Prostate gland (tissue), 2 donors: ENCODE results near the gene DAO. TPM values are rescaled to one million over a fixed set of nuclear protein-coding genes. Genes with fewer than 3 reads are reported as not detected.

ENCODE experiments used
- DNase-seq: peaks from one replicate; pipeline ENCODE4 v3.0.0-alpha.2; 2019; ENCODE audit warnings: low spot score
- H3K27ac ChIP-seq, 2 donors: fragments of 200-600 bp; sonication (generic); 2 replicates each; pipeline ENCODE4 v1.5.1; 2017 to 2019
- H3K27me3 ChIP-seq: fragments of 200-600 bp; sonication (generic); replicated peaks from 2 replicates; pipeline ENCODE4 v1.5.1; 2019; ENCODE audit not compliant: insufficient read depth
- H3K36me3 ChIP-seq, 2 donors: fragments of 200-600 bp; sonication (generic); 1 replicate in 1 of 2; 2 replicates in 1 of 2; pipeline versions ENCODE4 v1.5.1 to v1.8.1; 2017 to 2019
- H3K4me1 ChIP-seq: fragments of 200-600 bp; sonication (generic); replicated peaks from 2 replicates; pipeline ENCODE4 v1.5.1; 2019
- H3K4me3 ChIP-seq, 2 donors: fragments of 200-600 bp; sonication (generic); 2 replicates each; pipeline ENCODE4 v1.5.1; 2017 to 2019
- H3K9me3 ChIP-seq: fragments of 200-600 bp; sonication (generic); 2 replicates; pipeline ENCODE4 v1.5.1; 2017
- POLR2A ChIP-seq: fragments of 450-650 bp; IDR thresholded peaks from one replicate; pipeline ENCODE4 v1.6.1; 2016; ENCODE audit warnings: antibody characterized with exemption, mild to moderate bottlenecking
- POLR2AphosphoS5 ChIP-seq: sonication (generic); formaldehyde crosslinking; IDR thresholded peaks from one replicate; pipeline ENCODE4 v1.6.1; 2017; ENCODE audit warnings: antibody characterized with exemption
- WGBS: methylation state at CpG from one replicate; pipeline ENCODE4 v1.1.5; 2018; 5-methylcytosine and 5-hydroxymethylcytosine counted together
- intact Hi-C: fragments of 100-400 bp; cut with DNase I; formaldehyde crosslinking; loops from one replicate; pipeline ENCODE4 v1.14.2; 2022
- total RNA-seq, 2 donors: library from RNA; depleted of rRNA; stranded (reverse); fragments of >200 nt; gene quantifications; one replicate each; pipeline ENCODE4 v1.1.0, GENCODE V29; 2016
- TF ChIP-seq, protein P1 (sequence below), 4 experiments: fragments of 200-600 bp in 2 of 4; fragments of 450-650 bp in 2 of 4; sonication (generic) in 2 of 4; IDR thresholded peaks; 1 replicate in 3 of 4; 2 replicates in 1 of 4; pipeline ENCODE4 v1.5.1; 2016 to 2019; ENCODE audit warnings: antibody characterized with exemption in 4 of 4, mild to moderate bottlenecking in 2 of 4, moderate library complexity in 2 of 4

The DAO gene
- total RNA-seq, 2 donors from 2014 or later = not detected

DNA sequence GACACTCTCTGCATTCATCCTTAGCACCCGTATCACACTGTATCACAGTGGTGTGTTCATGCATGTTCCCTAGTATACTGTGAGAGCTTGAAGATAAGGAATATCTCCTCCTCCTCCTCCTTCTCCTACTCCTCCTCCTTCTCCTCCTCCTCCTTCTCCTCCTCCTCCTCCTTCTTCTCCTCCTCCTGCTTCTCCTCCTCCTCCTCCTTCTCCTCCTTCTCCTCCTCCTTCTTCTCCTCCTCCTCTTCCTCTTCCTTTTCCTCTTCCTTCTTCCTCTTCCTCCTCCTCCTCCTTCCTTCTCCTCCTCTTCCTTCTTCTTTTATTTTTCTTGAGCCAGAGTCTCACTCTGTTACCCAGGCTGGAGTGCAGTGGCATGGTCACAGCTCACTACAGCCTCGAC lies 27.1 kb downstream of the DAO start:
- TF ChIP-seq POLR2A (no peak), POLR2AphosphoS5 (no peak)
- TF ChIP-seq, protein P1, sequence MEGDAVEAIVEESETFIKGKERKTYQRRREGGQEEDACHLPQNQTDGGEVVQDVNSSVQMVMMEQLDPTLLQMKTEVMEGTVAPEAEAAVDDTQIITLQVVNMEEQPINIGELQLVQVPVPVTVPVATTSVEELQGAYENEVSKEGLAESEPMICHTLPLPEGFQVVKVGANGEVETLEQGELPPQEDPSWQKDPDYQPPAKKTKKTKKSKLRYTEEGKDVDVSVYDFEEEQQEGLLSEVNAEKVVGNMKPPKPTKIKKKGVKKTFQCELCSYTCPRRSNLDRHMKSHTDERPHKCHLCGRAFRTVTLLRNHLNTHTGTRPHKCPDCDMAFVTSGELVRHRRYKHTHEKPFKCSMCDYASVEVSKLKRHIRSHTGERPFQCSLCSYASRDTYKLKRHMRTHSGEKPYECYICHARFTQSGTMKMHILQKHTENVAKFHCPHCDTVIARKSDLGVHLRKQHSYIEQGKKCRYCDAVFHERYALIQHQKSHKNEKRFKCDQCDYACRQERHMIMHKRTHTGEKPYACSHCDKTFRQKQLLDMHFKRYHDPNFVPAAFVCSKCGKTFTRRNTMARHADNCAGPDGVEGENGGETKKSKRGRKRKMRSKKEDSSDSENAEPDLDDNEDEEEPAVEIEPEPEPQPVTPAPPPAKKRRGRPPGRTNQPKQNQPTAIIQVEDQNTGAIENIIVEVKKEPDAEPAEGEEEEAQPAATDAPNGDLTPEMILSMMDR (IDR thresholded peaks at IDR 0.05) = no peak
- 63% methylated on average over 2 of the region's 2 CpGs for WGBS
- Histone ChIP-seq H3K36me3 (no peaks in the 10 kb centered on the region), H3K4me3 (no peak overlapping the region), H3K27me3 (no peaks in the 10 kb centered on the region), H3K9me3 (no peaks in the 10 kb centered on the region), H3K27ac (no peak overlapping the region), H3K4me1 (no peaks in the 10 kb centered on the region)
- no peak for DNase-seq
- intact Hi-C loops = no loop called here

DNA sequence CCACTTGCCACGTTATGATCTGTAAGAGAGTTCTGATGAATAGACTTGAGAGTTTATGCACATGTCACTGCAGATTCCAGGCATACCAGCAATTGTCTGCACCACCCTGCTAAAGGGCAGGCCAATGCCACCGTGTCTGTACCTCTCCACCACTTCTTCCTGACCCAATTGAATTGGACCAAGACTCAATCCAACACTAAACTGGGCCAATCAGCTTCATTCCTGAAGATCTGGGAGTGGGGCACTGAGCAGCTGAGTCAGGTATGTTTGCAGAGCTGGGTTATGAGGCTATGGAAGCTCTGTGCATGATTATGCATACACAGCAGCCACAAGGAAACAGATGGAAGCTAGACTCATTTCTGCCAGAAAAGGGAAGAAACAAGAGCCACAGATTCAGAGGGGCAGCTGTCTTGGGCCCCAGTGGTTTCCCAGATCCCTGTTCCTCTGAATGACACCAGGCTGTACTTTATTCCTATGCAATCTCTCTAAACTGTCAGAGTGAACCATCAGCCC lies 28.0 kb downstream of the DAO start:
- WGBS = 30% methylated on average over 2 of the region's 2 CpGs
- intact Hi-C loops = no loop called here
- no peak for TF ChIP-seq POLR2AphosphoS5
- TF ChIP-seq, protein P1 (IDR thresholded peaks at IDR 0.05) = no peak
- TF ChIP-seq POLR2A = no peak
- H3K4me3 ChIP-seq = no peak overlapping the region
- H3K27ac ChIP-seq = no peak overlapping the region
- H3K36me3 ChIP-seq = no peaks in the 10 kb centered on the region
- H3K4me1 ChIP-seq = no peaks in the 10 kb centered on the region
- no peak for DNase-seq
- H3K27me3 ChIP-seq = no peaks in the 10 kb centered on the region
- H3K9me3 ChIP-seq = no peaks in the 10 kb centered on the region

DNA sequence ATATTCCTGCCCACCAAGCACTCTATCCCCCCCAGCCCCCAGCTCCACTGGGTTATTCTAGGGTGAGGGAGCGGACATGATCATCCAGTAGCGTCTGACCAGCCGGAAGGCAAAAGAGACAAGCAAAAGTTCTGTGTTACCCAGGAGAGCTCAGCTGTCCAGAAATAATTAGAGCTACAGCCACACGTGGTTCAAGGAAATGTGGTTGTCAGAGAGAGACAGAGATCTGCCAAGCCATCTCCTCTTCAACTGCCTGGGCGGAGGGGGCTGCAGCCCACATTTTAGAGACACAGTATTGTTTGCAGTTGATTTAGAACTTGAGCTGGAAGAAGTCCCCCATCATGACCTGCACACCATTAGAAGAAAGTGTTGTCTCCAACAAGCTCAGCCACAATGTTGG lies 30.4 kb downstream of the DAO start:
- intact Hi-C loops = no loop called here
- no peaks in the 10 kb centered on the region for H3K27me3 ChIP-seq
- H3K4me3 ChIP-seq = no peak overlapping the region
- 89% methylated on average over 5 of the region's 5 CpGs for WGBS
- H3K36me3 ChIP-seq = no peaks in the 10 kb centered on the region
- H3K27ac ChIP-seq = no peak overlapping the region
- H3K9me3 ChIP-seq = no peaks in the 10 kb centered on the region
- H3K4me1 ChIP-seq = no peaks in the 10 kb centered on the region
- no peak for DNase-seq
- TF ChIP-seq, protein P1 (IDR thresholded peaks at IDR 0.05) = no peak
- TF ChIP-seq POLR2A (no peak), POLR2AphosphoS5 (no peak)

DNA sequence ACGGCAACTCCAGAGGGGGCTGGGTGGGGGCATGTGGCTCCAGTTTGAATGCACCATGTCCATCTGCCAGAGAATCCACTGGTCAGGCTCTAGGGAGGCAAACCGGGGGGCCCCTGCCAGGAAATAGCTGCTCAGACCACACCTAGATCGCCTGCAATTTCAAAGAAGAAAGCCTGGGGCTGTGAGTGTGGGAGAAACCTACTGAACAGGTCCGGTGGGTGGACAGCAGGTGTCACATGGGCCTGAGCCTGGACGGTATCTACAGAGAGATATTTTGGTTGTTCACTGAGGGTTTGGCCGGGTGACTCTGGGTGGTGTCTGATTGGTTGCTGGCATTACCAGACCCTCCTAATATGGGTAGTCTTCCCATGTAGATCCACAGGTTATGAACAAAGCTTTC lies 32.0 kb downstream of the DAO start:
- intact Hi-C loops = no loop called here
- no peaks in the 10 kb centered on the region for H3K27me3 ChIP-seq
- H3K36me3 ChIP-seq = no peaks in the 10 kb centered on the region
- H3K4me1 ChIP-seq = no peaks in the 10 kb centered on the region
- no peak overlapping the region for H3K27ac ChIP-seq
- WGBS = 50% methylated on average over 6 of the region's 6 CpGs
- TF ChIP-seq POLR2AphosphoS5 (no peak), POLR2A (no peak)
- TF ChIP-seq, protein P1 (IDR thresholded peaks at IDR 0.05) = no peak
- H3K9me3 ChIP-seq = no peaks in the 10 kb centered on the region
- DNase-seq = peak; percentile 8
- no peak overlapping the region for H3K4me3 ChIP-seq

DNA sequence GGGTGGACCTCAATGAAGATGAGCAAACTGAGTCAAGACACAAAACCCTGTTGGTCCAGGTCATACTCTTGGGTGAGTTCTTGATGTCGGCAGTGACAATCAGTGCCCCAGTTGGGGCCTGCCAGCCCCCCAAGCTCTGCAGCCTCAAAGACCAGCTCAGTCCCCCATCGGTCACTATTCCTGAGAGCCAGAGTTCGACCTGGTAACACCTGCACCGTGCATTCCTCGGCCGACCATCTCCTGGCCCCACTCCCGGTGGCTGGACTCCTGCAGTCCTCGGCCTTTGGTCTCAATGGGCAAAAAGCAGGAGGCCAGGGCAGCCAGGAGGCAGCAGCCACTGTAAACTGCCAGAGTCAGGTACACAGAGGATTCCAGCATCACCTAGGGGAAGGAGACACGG lies 32.5 kb downstream of the DAO start:
- H3K36me3 ChIP-seq = no peaks in the 10 kb centered on the region
- intact Hi-C loops = no loop called here
- H3K9me3 ChIP-seq = no peaks in the 10 kb centered on the region
- H3K27me3 ChIP-seq = no peaks in the 10 kb centered on the region
- no peaks in the 10 kb centered on the region for H3K4me1 ChIP-seq
- WGBS = 92% methylated on average over 9 of the region's 9 CpGs
- no peak overlapping the region for H3K27ac ChIP-seq
- no peak for DNase-seq
- H3K4me3 ChIP-seq = no peak overlapping the region
- TF ChIP-seq POLR2AphosphoS5 (no peak), POLR2A (no peak)
- TF ChIP-seq, protein P1 (IDR thresholded peaks at IDR 0.05) = no peak
